Tibial nerve (tissue), 4 donors: ENCODE results near the gene KCNK17. TPM values are rescaled to one million over a fixed set of nuclear protein-coding genes. Genes with fewer than 3 reads are reported as not detected.

Source experiments
- DNase-seq, 2 donors: peaks; one replicate each; pipeline ENCODE4 v3.0.0-alpha.2; 2019; ENCODE audit warnings: low spot score in 2 of 2
- H3K27ac ChIP-seq, 4 donors: fragments of 200-600 bp; sonication (generic) in 3 of 4; one replicate each; pipeline ENCODE4 v1.5.1; 2017 to 2019; ENCODE audit warnings: mild to moderate bottlenecking in 1 of 4
- H3K27me3 ChIP-seq, 2 donors: fragments of 200-600 bp; sonication (generic) in 1 of 2; one replicate each; pipeline versions ENCODE4 v1.5.1 to v1.6.0; 2017 to 2019
- H3K36me3 ChIP-seq, 3 donors: fragments of 200-600 bp; sonication (generic); one replicate each; pipeline ENCODE4 v1.5.1; 2018 to 2019
- H3K4me1 ChIP-seq, 4 donors: fragments of 200-600 bp; sonication (generic) in 3 of 4; one replicate each; pipeline ENCODE4 v1.5.1; 2017 to 2019
- H3K4me3 ChIP-seq, 4 donors: fragments of 200-600 bp; sonication (generic) in 3 of 4; one replicate each; pipeline ENCODE4 v1.5.1; 2017 to 2019; ENCODE audit warnings: mild to moderate bottlenecking in 1 of 4, moderate library complexity in 1 of 4
- H3K9me3 ChIP-seq, 4 donors: fragments of 200-600 bp; sonication (generic) in 3 of 4; one replicate each; pipeline ENCODE4 v1.5.1; 2017 to 2019
- EP300 ChIP-seq, 2 donors: sonication (generic); formaldehyde crosslinking; IDR thresholded peaks; one replicate each; pipeline ENCODE4 v1.6.1; 2017; ENCODE audit warnings: antibody characterized with exemption in 2 of 2, mild to moderate bottlenecking in 1 of 2
- POLR2A ChIP-seq, 2 donors: fragments of 450-650 bp; IDR thresholded peaks; one replicate each; pipeline ENCODE4 v1.6.1; 2017; ENCODE audit warnings: antibody characterized with exemption in 2 of 2, mild to moderate bottlenecking in 2 of 2, moderate library complexity in 2 of 2
- WGBS, 2 donors: methylation state at CpG; one replicate each; pipeline ENCODE4 v1.1.5; 2018; 5-methylcytosine and 5-hydroxymethylcytosine counted together
- total RNA-seq, 4 donors: library from RNA; depleted of rRNA; stranded (reverse); fragments of >200 nt; gene quantifications; one replicate each; pipeline ENCODE4 v1.1.0, GENCODE V29; 2016
- TF ChIP-seq, protein P1 (sequence below), 5 experiments: fragments of 200-600 bp in 3 of 5; fragments of 450-650 bp in 2 of 5; sonication (generic) in 3 of 5; IDR thresholded peaks; one replicate each; pipeline ENCODE4 v1.5.1; 2016 to 2019; ENCODE audit warnings: antibody characterized with exemption in 5 of 5, mild to moderate bottlenecking in 3 of 5, moderate library complexity in 2 of 5

Gene KCNK17
- total RNA-seq, 4 donors from 2014 or later = 1.1 to 1.7 TPM; not detected in 2

DNA sequence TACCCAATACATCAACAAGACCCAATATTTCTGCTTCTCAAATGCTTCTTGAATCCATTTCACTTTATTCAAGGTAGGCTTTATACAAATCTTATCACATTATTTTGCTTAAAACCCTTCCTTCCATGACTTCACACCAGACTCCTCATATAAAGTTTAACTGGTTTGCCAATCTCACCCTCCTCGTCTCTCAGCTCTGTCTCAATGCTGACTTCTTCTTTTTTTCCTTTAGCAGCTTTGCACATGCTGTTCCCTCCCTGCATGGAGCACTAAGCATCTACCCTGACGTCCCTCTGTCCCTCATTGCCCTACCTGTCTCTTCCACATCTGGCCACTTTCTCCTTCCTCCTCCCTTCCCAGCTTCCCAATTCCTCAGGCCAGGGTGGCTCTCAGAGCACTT is 31.4 kb downstream of the KCNK17 start:
- Histone ChIP-seq H3K4me3 (no peak overlapping the region), H3K4me1 (peaks cover 0 to 9% (median 0%) of the 10 kb centered on the region in 4 donors), H3K27me3 (no peaks in the 10 kb centered on the region), H3K36me3 (no peaks in the 10 kb centered on the region), H3K9me3 (no peaks in the 10 kb centered on the region), H3K27ac (no peak overlapping the region)
- no peak for DNase-seq
- TF ChIP-seq, protein P1, sequence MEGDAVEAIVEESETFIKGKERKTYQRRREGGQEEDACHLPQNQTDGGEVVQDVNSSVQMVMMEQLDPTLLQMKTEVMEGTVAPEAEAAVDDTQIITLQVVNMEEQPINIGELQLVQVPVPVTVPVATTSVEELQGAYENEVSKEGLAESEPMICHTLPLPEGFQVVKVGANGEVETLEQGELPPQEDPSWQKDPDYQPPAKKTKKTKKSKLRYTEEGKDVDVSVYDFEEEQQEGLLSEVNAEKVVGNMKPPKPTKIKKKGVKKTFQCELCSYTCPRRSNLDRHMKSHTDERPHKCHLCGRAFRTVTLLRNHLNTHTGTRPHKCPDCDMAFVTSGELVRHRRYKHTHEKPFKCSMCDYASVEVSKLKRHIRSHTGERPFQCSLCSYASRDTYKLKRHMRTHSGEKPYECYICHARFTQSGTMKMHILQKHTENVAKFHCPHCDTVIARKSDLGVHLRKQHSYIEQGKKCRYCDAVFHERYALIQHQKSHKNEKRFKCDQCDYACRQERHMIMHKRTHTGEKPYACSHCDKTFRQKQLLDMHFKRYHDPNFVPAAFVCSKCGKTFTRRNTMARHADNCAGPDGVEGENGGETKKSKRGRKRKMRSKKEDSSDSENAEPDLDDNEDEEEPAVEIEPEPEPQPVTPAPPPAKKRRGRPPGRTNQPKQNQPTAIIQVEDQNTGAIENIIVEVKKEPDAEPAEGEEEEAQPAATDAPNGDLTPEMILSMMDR (IDR thresholded peaks at IDR 0.05) = no peak
- TF ChIP-seq EP300 (IDR thresholded peaks at IDR 0.05) = no peak
- no peak for TF ChIP-seq POLR2A (IDR thresholded peaks at IDR 0.05)
- WGBS, 2 donors = 73 to 77% methylated on average over 2 of the region's 2 CpGs

DNA sequence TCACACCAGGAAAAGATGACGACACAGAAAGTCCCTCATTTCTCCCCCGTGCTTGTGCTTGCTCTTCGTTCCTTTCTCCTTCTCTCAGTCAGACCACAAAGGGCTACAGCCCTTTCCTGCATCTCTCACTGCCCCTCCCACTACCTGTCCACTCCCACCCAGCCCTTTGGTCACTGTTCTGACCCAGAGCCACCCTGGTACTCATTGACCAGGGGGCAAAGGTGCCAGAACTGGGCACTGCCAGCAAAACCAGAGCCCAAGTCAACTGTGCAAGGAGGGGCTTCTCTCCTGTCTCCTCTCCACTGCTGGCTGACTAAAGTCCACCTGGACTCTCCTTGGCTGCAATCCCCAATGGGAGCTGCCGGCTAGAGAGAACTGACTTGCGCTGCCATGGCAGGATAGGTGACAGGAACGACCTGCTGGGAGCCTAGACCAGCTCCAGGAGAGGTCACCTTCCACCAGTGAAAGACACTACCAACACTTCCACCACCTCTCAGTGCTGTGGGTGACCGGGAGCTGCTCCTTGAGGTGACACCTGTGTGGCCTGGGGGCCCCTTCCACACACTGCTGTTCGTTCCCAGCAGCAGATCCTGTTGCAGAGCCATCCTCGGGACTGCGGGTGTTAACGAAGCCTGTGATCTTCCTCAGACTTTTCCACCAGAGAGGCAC is 32.8 kb downstream of the KCNK17 start:
- WGBS, 2 donors = 87 to 93% methylated on average over 11 of the region's 11 CpGs
- Histone ChIP-seq H3K4me1 (peaks cover 0 to 9% (median 0%) of the 10 kb centered on the region in 4 donors), H3K4me3 (no peak overlapping the region), H3K27me3 (no peaks in the 10 kb centered on the region), H3K27ac (no peak overlapping the region), H3K36me3 (no peaks in the 10 kb centered on the region), H3K9me3 (no peaks in the 10 kb centered on the region)
- DNase-seq = no peak
- TF ChIP-seq EP300 (IDR thresholded peaks at IDR 0.05) = no peak
- TF ChIP-seq, protein P1 (IDR thresholded peaks at IDR 0.05) = no peak
- TF ChIP-seq POLR2A (IDR thresholded peaks at IDR 0.05) = no peak

DNA sequence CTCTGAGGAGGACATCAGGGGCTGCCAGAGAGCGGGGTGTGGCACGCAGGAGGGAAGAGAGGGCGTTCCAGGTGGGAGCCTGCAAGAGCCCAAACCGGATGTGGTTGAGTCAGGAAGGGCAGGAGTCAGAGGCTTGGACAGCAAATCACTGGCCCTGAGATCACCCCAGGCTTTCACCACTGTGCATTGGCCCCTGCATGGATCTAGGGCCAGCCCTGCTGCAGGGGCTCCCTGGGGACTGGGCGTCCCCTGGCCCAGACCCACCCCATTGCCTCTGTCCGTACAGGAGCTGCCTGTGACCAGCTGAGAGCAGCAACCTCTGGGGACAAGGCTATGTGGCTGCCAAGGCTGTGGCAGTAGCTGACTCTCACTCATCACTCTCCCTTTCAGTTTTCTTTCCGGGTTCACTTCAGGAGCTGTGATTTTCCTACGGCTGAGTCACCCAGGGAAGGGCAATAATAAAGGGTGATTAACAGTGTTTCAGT is 33.9 kb downstream of the KCNK17 start:
- Histone ChIP-seq H3K4me3 (no peak overlapping the region), H3K36me3 (no peaks in the 10 kb centered on the region), H3K4me1 (peaks cover 0 to 9% (median 0%) of the 10 kb centered on the region in 4 donors), H3K9me3 (no peaks in the 10 kb centered on the region), H3K27me3 (no peaks in the 10 kb centered on the region), H3K27ac (peak overlapping the region in 2 of 4 donors; percentile 27 to 56)
- WGBS, 2 donors = 49 to 50% methylated on average over 8 of the region's 8 CpGs
- DNase-seq = no peak
- TF ChIP-seq POLR2A (IDR thresholded peaks at IDR 0.05) (no peak), EP300 (IDR thresholded peaks at IDR 0.05) (no peak)
- TF ChIP-seq, protein P1 (IDR thresholded peaks at IDR 0.05) = no peak

DNA sequence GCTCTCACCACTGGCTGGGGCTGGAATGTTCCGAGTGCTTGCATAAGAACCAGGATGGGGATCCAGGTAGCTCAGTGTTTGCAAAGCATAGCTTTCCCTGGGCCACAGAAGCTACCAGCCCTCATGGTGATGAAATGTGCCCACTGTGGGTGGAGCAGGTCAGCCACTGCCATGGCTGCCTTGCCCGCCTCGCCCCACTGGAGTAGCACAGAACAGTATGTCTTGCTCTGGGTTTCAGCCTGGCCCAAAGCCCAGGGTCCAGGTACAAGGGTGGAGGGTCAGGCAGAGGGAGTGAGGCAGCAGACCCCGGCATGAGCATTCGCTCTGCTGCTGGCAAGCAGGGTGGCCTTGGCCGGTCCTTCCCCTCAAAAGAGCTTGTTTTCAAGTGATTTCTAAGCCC is 34.7 kb downstream of the KCNK17 start:
- TF ChIP-seq EP300 (IDR thresholded peaks at IDR 0.05) = no peak
- no peak for TF ChIP-seq POLR2A (IDR thresholded peaks at IDR 0.05)
- TF ChIP-seq, protein P1 (IDR thresholded peaks at IDR 0.05) = no peak
- no peaks in the 10 kb centered on the region for H3K9me3 ChIP-seq
- no peak overlapping the region for H3K4me3 ChIP-seq
- H3K27me3 ChIP-seq = no peaks in the 10 kb centered on the region
- DNase-seq = no peak
- no peaks in the 10 kb centered on the region for H3K36me3 ChIP-seq
- peaks cover 0 to 9% (median 0%) of the 10 kb centered on the region in 4 donors for H3K4me1 ChIP-seq
- WGBS, 2 donors = 92 to 95% methylated on average over 5 to 6 of the region's 6 CpGs
- peak overlapping the region in 2 of 4 donors; percentile 27 to 34 for H3K27ac ChIP-seq

DNA sequence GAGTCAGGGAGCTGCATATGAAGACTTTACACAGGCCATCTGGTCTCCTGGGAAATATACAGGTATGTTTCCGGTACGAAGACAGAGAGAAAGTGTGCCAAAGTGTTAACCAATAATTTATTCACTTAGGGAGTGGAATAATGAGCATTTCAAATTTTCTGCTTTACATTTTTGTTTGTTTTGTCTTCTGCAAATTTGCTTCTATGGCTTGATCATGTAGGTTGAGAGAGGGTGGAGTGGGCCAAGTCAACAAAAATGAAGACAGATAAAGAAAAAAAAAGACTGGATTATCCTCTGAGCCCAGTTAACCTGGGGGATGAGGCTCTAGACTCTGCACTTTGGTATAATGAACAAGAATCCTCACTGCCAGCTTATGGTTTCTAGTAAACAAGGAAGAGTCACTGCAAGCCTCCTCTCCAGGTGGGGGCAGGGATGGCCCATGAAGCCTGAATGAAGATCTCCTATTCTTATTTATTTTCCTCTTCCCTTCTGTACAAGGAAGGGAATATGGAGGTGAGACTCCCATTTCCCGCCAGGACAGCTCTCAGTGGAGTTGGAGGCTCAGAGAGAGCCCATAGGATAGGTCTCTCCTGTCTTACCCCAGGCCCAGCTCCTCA is 37.7 kb downstream of the KCNK17 start:
- Histone ChIP-seq H3K4me1 (peaks cover 0 to 14% (median 0%) of the 10 kb centered on the region in 4 donors), H3K4me3 (no peak overlapping the region), H3K27me3 (no peaks in the 10 kb centered on the region), H3K36me3 (no peaks in the 10 kb centered on the region), H3K27ac (no peak overlapping the region), H3K9me3 (no peaks in the 10 kb centered on the region)
- TF ChIP-seq, protein P1 (IDR thresholded peaks at IDR 0.05) = no peak
- TF ChIP-seq POLR2A (IDR thresholded peaks at IDR 0.05) = no peak
- no peak for TF ChIP-seq EP300 (IDR thresholded peaks at IDR 0.05)
- no peak for DNase-seq
- WGBS, 2 donors = 90 to 93% methylated on average over 3 of the region's 3 CpGs
